DMS53 treated with DMSO at 0.1 percent for 48 hours (cell line): Measurements from ENCODE around the gene CPED1.
"Not testable (repeated sequence)": the region's sequence is repeated elsewhere in the genome, so short reads cannot be mapped to it uniquely, and the experiment has no call there.

Experiments
- DNase-seq: peaks from one replicate; lab custom pipeline; 2025; ENCODE audit not compliant: unreplicated experiment; lab: John Stamatoyannopoulos, UW

Gene CPED1

GRCh38 chr7:121304102-121304658, 315.7 kb downstream of the CPED1 start:
- DNase-seq, result no peak

- no peak for DNase-seq
Observed at GRCh38 chr7:121305109-121305508, 316.6 kb downstream of the CPED1 start.

DNA sequence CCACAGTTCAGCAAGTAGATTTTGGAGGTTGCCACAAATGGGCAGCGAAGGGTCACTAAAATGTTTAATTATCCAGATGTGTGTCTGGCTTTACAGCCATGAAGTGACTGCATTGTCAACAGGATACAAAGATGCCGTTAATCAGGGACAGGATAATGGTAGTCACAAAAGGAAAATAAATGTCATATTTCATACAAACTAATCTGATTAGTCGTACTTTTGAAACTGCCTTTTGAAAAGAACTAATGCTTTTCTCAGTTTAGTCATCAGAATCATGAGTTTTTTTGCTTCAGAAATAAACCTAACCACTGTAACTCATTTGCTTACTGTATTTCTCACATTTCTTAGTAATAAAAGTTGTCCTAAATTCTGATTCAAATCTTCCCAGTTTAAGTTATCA, 318.1 kb downstream of the CPED1 start:
- DNase-seq, result no peak

- no peak for DNase-seq
Observed at GRCh38 chr7:121307021-121307574, 318.6 kb downstream of the CPED1 start.

DNA sequence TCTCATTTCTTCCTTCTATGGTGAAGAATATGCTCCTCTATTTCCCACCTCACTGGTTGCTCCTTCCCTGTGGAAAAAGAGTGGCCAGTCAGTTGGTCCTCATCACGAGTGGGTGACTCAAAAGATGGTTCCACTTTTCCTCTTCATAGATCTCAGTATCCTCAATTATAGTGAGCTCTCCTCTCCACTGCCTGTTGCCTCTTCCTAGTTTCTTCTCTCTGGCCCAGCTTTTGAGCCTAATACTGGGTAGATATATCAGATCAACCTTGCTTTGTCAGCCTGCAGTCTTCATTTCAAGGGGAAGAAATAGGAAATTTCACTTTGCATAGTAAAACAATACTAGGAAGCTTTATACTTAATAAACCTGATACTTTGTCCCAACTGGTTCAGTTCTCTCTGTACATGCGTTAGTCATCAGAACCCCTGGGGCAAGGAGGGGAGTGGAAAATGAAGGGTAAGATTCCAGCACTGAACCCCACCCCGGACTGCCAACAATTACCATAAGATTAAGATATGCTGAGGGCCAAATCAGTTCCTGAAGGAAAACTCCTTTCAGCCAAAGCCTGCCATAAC, 324.8 kb downstream of the CPED1 start:
- peak; percentile 31 for DNase-seq

DNA sequence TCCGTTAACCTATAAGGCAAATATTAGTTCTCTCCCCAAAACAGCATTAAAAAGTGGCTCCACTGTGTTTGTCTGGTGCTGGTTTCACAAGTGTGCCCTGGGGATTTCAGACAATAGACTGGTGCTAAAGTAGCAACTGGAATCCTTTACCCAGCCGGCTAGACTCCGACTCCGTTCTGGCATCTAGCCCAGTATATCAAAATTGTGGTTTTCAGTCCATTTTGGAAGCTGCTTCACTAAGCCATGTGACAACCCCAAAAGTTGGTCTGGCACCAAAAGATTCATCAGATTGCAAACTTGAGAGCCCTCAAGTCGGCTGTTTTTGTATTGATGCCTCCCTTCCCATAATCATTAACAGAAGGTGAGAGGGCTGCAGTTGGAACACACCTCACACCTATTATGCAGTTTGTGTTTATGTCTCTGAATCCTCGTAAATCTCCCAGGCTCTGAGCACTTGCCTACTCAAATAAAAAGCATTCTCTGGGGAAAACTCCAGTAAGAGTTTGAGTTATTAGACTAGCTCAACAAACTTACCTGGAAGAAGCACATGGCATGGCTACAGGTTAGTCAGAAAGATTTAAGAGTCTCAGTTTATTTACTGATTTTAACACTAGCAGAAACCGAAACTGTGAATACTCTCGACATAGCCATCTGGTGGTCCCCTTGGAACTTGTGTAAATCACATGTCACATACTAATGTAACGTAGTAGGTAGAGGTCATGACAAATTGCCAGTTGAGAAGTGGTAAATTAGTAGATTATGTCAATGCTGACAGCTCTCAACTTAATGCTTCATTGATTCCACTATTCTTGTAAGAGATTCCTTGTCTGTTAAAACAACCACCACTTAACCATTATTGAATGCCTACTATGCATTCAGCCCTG, 325.5 kb downstream of the CPED1 start:
- peak; percentile 78 for DNase-seq

- DNase-seq, result not testable (repeated sequence)
Observed at GRCh38 chr7:121315170-121315569, 326.7 kb downstream of the CPED1 start.

- DNase-seq, result no peak
Observed at GRCh38 chr7:121322460-121322859, 333.9 kb downstream of the CPED1 start.

GRCh38 chr7:121323515-121324302, 335.2 kb downstream of the CPED1 start:
- DNase-seq, result no peak

DNA sequence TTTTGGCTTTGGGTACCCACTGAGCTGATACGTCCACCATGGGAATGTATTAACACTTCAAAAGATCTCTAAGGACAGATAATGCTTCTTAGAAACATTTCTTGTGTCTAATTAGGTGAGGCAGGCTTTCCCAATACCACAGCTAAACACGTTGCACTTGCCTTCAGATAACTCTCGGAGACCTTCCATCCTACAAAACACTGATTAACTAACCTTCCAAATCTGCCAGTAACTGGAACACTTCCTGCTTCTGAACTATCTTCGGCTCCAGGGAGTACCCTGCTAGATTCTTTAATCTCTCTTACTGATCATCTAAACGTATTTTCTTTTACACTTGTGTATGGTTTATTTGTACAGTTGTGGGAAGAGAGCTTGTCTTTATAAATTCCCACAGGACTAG, 339.2 kb downstream of the CPED1 start:
- DNase-seq, result no peak

GRCh38 chr7:121328508-121329190, 340.1 kb downstream of the CPED1 start, which contains the start of gene WNT16:
Gene WNT16, plus strand, starts transcription at chr7:121329000. Its CDS starts 293 bp downstream, at chr7:121329293.
- no peak for DNase-seq

DNA sequence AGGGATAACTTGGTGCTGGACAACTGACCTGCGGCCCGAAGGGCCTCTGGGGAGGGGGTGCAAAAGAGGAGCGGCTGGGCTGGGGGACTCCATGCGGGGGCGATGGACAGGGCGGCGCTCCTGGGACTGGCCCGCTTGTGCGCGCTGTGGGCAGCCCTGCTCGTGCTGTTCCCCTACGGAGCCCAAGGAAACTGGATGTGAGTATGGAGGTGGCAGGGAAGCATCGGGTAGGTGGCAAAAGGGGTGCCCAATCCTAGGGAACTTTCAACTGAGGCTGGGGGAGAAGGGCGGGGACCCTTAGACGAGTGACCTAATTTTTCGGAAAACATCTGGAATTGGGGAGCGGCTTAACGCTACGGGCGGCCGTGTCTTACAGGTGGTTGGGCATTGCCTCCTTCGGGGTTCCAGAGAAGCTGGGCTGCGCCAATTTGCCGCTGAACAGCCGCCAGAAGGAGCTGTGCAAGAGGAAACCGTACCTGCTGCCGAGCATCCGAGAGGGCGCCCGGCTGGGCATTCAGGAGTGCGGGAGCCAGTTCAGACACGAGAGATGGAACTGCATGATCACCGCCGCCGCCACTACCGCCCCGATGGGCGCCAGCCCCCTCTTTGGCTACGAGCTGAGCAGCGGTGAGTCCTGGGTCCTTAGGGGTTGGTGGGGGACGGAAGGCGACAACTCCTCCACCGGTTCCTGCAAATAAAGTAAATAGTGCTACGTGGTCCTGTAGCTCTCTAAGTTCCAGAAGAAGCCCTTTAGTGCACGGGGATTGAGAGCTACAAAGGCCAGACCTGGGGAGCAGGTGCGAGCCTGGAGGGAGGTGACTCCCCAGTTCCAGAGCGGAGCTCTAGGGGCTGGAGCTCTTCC, 340.9 kb downstream of the CPED1 start:
- peak; percentile 69 for DNase-seq

DNA sequence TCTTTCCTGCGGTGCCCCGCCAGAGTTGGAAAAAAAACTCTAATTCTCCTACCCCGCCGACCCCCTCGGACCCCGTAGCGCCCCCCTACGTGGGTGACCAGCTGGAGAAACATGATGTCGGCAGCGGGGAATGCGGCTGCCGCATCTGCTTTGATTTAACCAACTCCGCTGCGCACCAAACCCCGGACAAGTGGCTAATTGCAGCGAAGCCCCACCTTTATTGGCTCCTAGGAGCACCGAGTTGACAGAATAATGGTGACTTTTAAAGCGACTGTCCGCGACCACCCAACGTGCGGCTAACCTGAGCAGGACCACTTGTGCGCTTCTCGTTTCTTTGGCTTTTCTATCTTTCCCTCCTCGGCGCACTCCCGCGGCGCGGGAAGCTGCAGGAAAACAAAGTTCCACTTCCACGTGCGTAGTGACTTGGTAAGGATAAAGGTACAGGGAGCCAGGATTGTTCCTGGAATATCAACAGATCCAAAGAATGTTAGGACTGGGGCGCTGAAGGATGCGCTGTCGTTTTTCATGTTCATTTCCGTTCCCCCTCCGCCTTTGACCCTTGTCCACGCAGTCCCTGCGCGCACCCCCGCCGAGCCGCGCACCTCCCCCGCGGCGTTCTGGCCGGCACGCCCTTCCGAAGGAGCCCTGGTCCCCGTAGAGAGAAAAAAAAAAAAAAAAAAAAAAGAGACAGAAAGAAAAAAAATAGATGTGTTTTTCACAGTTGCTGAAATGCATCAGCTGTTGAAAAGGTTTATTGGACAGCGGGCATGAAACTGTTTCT, 341.7 kb downstream of the CPED1 start:
- DNase-seq, result peak; percentile 38

DNA sequence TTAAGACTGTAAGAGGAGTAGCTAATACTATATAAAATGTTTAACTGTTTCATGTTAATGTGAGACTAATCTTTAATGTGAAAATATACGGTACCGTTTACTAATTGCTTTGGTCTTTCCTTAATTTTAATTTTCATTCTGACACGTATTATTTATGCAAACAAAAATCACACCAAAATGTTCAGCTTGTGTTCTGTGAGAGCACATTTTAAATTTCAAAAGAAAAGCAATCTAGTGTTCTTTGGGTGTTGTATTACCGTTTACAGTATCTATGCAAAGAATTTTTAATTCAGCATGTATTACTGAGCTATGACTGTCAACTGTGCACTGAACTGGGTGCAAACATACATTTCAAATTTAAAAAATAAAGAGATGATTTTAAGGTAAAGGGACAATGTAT, 342.5 kb downstream of the CPED1 start:
- DNase-seq, result no peak

GRCh38 chr7:121331574-121331973, 343.1 kb downstream of the CPED1 start:
- no peak for DNase-seq

DNA sequence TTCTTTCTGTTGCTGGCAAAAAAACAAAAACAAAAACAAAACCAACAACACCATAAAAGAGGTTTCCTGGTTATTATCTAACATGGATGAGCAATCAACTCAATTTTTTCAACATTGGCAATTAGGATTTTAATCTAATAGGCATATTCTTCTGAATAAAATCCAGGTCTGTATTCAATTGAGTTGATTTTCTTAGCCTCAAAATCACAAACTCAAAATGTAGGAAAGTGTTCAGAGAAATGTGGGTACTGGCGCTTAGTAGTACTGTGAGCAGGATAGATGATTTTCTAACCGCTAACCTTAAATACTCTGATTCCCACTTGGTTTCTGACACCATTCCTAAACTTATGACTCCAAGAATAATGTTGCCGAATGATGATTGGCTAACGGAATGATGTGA, 345.9 kb downstream of the CPED1 start:
- DNase-seq, result no peak

GRCh38 chr7:121334875-121335648, 346.6 kb downstream of the CPED1 start:
- no peak for DNase-seq

GRCh38 chr7:121336579-121336978, 348.1 kb downstream of the CPED1 start:
- no peak for DNase-seq
